Neural progenitor cell (in vitro differentiated cells): ENCODE measurements around the gene BCAS1.

Experiments
- EZH2 ChIP-seq: fragments of 200-600 bp; sonication (generic); IDR thresholded peaks from 2 replicates; pipeline ENCODE4 v1.6.1; 2017; ENCODE audit warnings: antibody characterized with exemption, mild to moderate bottlenecking, moderate library complexity
- TF ChIP-seq, protein P1 (sequence below): fragments of 200-600 bp; sonication (generic); IDR thresholded peaks from 2 replicates; pipeline ENCODE4 v1.5.1; 2017; ENCODE audit warnings: antibody characterized with exemption, mild to moderate bottlenecking

DNA sequence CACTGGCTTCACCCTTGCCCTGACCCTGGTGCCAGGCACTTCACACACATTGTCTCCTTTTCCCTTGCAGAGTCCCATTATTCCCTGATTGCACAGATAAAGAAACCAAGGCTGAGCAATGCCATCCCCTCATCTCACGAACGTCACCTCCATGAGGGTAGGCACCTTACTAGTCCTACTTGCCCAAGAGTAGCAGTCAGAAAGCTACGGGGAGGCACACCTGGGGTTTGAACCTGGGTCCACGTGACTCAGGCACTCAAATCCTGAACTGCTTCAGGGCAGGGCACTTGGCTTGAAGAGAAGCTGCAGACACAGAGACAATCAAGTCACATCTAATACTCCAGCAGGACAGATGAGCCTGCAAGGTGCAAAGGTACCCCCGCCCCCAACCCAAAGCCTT, 1.9 kb downstream of the BCAS1 start:
- TF ChIP-seq, protein P1, sequence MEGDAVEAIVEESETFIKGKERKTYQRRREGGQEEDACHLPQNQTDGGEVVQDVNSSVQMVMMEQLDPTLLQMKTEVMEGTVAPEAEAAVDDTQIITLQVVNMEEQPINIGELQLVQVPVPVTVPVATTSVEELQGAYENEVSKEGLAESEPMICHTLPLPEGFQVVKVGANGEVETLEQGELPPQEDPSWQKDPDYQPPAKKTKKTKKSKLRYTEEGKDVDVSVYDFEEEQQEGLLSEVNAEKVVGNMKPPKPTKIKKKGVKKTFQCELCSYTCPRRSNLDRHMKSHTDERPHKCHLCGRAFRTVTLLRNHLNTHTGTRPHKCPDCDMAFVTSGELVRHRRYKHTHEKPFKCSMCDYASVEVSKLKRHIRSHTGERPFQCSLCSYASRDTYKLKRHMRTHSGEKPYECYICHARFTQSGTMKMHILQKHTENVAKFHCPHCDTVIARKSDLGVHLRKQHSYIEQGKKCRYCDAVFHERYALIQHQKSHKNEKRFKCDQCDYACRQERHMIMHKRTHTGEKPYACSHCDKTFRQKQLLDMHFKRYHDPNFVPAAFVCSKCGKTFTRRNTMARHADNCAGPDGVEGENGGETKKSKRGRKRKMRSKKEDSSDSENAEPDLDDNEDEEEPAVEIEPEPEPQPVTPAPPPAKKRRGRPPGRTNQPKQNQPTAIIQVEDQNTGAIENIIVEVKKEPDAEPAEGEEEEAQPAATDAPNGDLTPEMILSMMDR = no peak
- no peak for TF ChIP-seq EZH2
